DND-41 (cell line): ENCODE results near the gene FBXO21.
A peak's percentile ranks its signal among the peaks of the same experiment; 100 is the strongest.

Experiments
- ATAC-seq: fragments of 200-7000 bp; cut with Tn5 transposase; 3 replicates; pipeline ENCODE4 v1.9.1; 2021; ENCODE audit warnings: low read depth; ENCODE audit not compliant: insufficient read depth
- DNase-seq: peaks from one replicate; pipeline ENCODE4 v3.0.0-alpha.2; 2020
- H2AFZ ChIP-seq: 2 replicates; pipeline ENCODE4 v1.6.0; 2012; ENCODE audit warnings: low read depth, low read length
- H3K27ac ChIP-seq: 2 replicates; pipeline ENCODE4 v1.5.1; 2012; ENCODE audit warnings: low read length, inconsistent platforms
- H3K27me3 ChIP-seq: fragments of 200-600 bp; sonication (generic); 2 replicates; pipeline ENCODE4 v1.6.0; 2012; ENCODE audit warnings: low read length, mild to moderate bottlenecking, inconsistent platforms; ENCODE audit not compliant: insufficient read depth, poor library complexity
- H3K36me3 ChIP-seq: 2 replicates; pipeline ENCODE4 v1.5.1; 2012; ENCODE audit warnings: low read length, inconsistent platforms; ENCODE audit not compliant: insufficient read depth
- H3K4me1 ChIP-seq: 2 replicates; pipeline ENCODE4 v1.5.1; 2012; ENCODE audit warnings: mild to moderate bottlenecking, low read length; ENCODE audit not compliant: insufficient read depth
- H3K4me2 ChIP-seq: 2 replicates; pipeline ENCODE4 v1.6.0; 2012; ENCODE audit warnings: mild to moderate bottlenecking, moderate library complexity, low read length, inconsistent platforms; ENCODE audit not compliant: insufficient read depth
- H3K4me3 ChIP-seq, 2 experiments: fragments of 200-600 bp in 1 of 2; shearing (Covaris generic) in 1 of 2; 2 replicates each; pipeline ENCODE4 v1.5.1; 2012 to 2016; ENCODE audit warnings: inconsistent platforms in 2 of 2, low read length in 2 of 2, mild to moderate bottlenecking in 2 of 2, low read depth in 1 of 2, moderate library complexity in 1 of 2
- H3K79me2 ChIP-seq: 2 replicates; pipeline ENCODE4 v1.6.0; 2012; ENCODE audit warnings: low read length, inconsistent platforms; ENCODE audit not compliant: insufficient read depth
- H3K9ac ChIP-seq: 2 replicates; pipeline ENCODE4 v1.6.0; 2012; ENCODE audit warnings: low read depth, mild to moderate bottlenecking, inconsistent platforms, low read length, moderate library complexity
- H3K9me3 ChIP-seq: 2 replicates; pipeline ENCODE4 v1.5.1; 2012; ENCODE audit warnings: low read length, moderate library complexity, mild to moderate bottlenecking, inconsistent platforms; ENCODE audit not compliant: insufficient read depth, severe bottlenecking
- H4K20me1 ChIP-seq: 2 replicates; pipeline ENCODE4 v1.6.0; 2012; ENCODE audit warnings: low read length; ENCODE audit not compliant: insufficient read depth
- EZH2 ChIP-seq: IDR thresholded peaks from 3 replicates; pipeline ENCODE4 v1.6.1; 2012; ENCODE audit warnings: borderline replicate concordance, low read depth, mild to moderate bottlenecking, moderate library complexity, low read length, inconsistent platforms; ENCODE audit not compliant: severe bottlenecking
- TF ChIP-seq, protein P1 (sequence below): IDR thresholded peaks from 2 replicates; pipeline ENCODE4 v1.5.1; 2012; ENCODE audit warnings: borderline replicate concordance, low read length, moderate library complexity, mild to moderate bottlenecking; ENCODE audit not compliant: poor library complexity, severe bottlenecking; ENCODE audit errors: extremely low read depth

The FBXO21 gene

DNA sequence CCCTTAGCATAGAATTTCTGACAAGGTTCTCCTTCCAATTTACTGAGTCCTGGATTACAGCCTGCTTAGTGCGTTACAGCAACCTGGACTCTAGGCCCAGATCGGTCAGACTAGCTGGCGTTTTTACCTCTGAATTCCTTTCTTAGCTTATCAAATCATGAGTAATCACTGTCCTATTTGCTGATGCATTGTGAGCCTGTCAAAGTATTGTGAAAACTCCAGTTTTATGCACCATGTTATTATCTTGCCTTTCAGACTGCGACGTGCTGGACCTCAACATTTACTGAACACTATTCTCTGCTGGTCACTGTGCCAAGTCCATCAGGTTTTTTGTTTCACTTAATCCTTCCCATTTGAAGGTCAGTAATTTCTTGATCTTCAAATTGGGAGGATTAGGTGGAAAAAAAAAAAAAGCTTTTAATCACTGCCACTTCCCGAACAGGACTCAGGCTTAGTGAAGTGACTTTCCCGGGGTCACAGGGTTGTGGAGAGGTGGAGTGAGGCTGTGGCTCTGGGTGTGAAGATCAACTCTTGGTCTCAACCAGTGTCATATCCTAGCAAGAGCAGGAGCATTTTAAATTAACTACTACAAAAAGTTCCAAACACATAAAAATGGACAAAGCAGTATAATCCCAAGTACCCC is 31.2 kb downstream of the FBXO21 start:
- no peaks in the 10 kb centered on the region for H3K27me3 ChIP-seq
- H4K20me1 ChIP-seq, result no peaks in the 10 kb centered on the region
- no peak for TF ChIP-seq EZH2
- TF ChIP-seq, protein P1, sequence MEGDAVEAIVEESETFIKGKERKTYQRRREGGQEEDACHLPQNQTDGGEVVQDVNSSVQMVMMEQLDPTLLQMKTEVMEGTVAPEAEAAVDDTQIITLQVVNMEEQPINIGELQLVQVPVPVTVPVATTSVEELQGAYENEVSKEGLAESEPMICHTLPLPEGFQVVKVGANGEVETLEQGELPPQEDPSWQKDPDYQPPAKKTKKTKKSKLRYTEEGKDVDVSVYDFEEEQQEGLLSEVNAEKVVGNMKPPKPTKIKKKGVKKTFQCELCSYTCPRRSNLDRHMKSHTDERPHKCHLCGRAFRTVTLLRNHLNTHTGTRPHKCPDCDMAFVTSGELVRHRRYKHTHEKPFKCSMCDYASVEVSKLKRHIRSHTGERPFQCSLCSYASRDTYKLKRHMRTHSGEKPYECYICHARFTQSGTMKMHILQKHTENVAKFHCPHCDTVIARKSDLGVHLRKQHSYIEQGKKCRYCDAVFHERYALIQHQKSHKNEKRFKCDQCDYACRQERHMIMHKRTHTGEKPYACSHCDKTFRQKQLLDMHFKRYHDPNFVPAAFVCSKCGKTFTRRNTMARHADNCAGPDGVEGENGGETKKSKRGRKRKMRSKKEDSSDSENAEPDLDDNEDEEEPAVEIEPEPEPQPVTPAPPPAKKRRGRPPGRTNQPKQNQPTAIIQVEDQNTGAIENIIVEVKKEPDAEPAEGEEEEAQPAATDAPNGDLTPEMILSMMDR, result no peak
- no peak overlapping the region for H3K4me2 ChIP-seq
- H3K9me3 ChIP-seq, result no peaks in the 10 kb centered on the region
- H3K4me1 ChIP-seq, result peaks cover 14% of the 10 kb centered on the region
- peaks cover 99% of the 10 kb centered on the region for H3K36me3 ChIP-seq
- H3K9ac ChIP-seq, result no peak overlapping the region
- ATAC-seq (no peak), DNase-seq (no peak)
- no peak overlapping the region for H2AFZ ChIP-seq
- H3K27ac ChIP-seq, result no peak overlapping the region
- H3K79me2 ChIP-seq, result no peaks in the 10 kb centered on the region; the same call in 1 of the 2 replicates
- no peak overlapping the region for H3K4me3 ChIP-seq

DNA sequence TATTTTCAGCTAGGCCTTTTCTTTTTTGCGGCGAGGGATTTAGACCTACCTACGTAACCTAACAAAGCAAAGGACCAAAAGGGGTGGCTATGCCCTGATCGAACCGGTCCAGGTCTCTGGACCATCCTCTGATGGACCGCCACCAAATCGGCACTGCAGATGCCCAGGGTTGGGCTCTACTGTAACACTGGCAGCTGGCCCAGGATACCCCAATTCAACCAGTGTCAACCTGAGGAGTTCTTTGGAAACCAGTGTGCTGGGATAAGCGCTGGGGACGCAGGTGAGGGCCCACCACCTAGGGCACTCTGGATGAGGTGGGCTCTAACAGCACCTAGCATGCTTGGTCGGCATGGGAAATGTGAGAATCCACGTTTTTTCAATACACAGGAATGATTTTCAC is 32.2 kb downstream of the FBXO21 start:
- H4K20me1 ChIP-seq, result 0 out of 2 replicates have a peak, but pooled peaks cover 3% of the 10 kb centered on the region
- H3K36me3 ChIP-seq, result peaks cover 94% of the 10 kb centered on the region
- H3K4me1 ChIP-seq, result peaks cover 24% of the 10 kb centered on the region
- no peaks in the 10 kb centered on the region for H3K9me3 ChIP-seq
- H3K27ac ChIP-seq, result no peak overlapping the region
- H3K4me2 ChIP-seq, result no peak overlapping the region
- no peak overlapping the region for H2AFZ ChIP-seq
- no peaks in the 10 kb centered on the region; the same call in 1 of the 2 replicates for H3K79me2 ChIP-seq
- H3K9ac ChIP-seq, result no peak overlapping the region
- no peaks in the 10 kb centered on the region for H3K27me3 ChIP-seq
- no peak overlapping the region for H3K4me3 ChIP-seq
- no peak for ATAC-seq
- DNase-seq, result no peak
- TF ChIP-seq, protein P1, result no peak
- TF ChIP-seq EZH2, result no peak

DNA sequence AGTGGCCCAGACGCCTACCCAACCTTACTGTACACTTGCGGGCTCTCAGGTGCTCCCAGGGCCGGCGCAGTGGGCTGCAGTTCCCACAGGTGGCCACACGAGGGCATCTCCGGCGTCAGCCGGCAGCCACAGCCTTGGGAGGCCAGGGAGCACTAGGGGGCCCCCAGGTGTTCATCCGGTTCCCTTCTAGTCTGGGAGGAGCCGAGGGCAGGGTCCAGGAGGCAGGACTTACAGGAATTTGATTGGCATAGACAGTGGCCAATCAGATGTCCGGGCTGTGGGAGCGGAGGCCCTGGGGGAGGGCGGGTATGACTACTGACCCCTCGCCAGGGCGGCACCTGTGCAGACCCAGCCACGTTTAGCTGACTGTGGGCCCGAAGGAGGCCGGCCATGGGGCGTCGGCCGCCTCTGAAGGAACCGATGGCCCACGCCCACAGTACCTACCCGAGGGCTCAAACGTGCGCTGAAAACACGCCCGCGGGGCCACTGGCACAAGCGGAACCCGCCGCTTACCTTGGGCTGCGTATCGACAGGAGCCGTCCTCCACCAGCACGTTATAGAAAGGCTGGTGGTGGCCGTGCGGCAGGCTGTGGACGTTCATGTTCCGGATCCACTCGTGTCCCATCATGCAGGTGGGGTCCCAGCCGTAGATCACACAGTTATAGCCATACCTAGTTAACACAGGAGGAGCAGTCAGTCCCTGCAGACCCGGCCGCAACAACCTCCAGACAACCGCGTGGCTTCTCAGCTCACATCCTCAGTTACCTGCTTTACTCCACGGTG is 34.8 kb downstream of the FBXO21 start:
- no peak for TF ChIP-seq EZH2
- TF ChIP-seq, protein P1, result peak; percentile 80
- ATAC-seq (peak; percentile 37), DNase-seq (peak; percentile 68)
- H3K4me2 ChIP-seq, result no peak overlapping the region
- H3K27me3 ChIP-seq, result no peaks in the 10 kb centered on the region
- no peak overlapping the region for H3K27ac ChIP-seq
- H3K9me3 ChIP-seq, result no peaks in the 10 kb centered on the region
- H4K20me1 ChIP-seq, result peaks cover 11% of the 10 kb centered on the region
- H3K36me3 ChIP-seq, result peaks cover 85% of the 10 kb centered on the region
- H3K9ac ChIP-seq, result no peak overlapping the region
- H3K4me3 ChIP-seq, result no peak overlapping the region
- H3K4me1 ChIP-seq, result peaks cover 39% of the 10 kb centered on the region
- H2AFZ ChIP-seq, result no peak overlapping the region
- H3K79me2 ChIP-seq, result peaks cover 12% of the 10 kb centered on the region
